H1 (cell line): Measurements from ENCODE around the gene GPR17. TPM values are rescaled to one million over a fixed set of nuclear protein-coding genes. Genes with fewer than 3 reads are reported as not detected.

Experiments
- CTCF ChIA-PET: fragments of 300-600 bp; sonication (Branson Sonifier 250); formaldehyde crosslinking; loops from one replicate; lab custom pipeline; 2021; ENCODE audit not compliant: partially characterized antibody; lab: Charles Lee
- POLR2A ChIA-PET: fragments of 300-600 bp; sonication (Branson Sonifier 250); formaldehyde crosslinking; loops from one replicate; lab custom pipeline; 2021; ENCODE audit warnings: inconsistent platforms; ENCODE audit not compliant: partially characterized antibody; lab: Charles Lee
- DNase-seq, 2 experiments: peaks; one replicate each; pipeline versions ENCODE4 v3.0.0 to v3.0.0-alpha.2; 2010 to 2022; ENCODE audit warnings: low spot score in 2 of 2, low read depth in 1 of 2, mixed read lengths in 1 of 2
- FAIRE-seq: peaks from 2 replicates; lab custom pipeline; 2011; peaks lifted over from hg19 to GRCh38; lab: Jason Lieb, UNC
- H2AFZ ChIP-seq: 2 replicates; pipeline ENCODE4 v1.8.1; 2012; ENCODE audit warnings: low read length, inconsistent platforms
- H2AK5ac ChIP-seq: 2 replicates; pipeline ENCODE4 v1.6.1; 2013; ENCODE audit warnings: low read depth, low read length
- H2BK120ac ChIP-seq: replicated peaks from 2 replicates; pipeline ENCODE3; 2013; ENCODE audit warnings: low read depth, low read length, inconsistent platforms
- H2BK12ac ChIP-seq: 2 replicates; pipeline ENCODE4 v1.6.1; 2013; ENCODE audit warnings: low read depth, low read length
- H2BK15ac ChIP-seq: 2 replicates; pipeline ENCODE4 v1.6.1; 2013; ENCODE audit warnings: low read length
- H2BK20ac ChIP-seq: 2 replicates; pipeline ENCODE4 v1.6.1; 2013; ENCODE audit warnings: low read length
- H2BK5ac ChIP-seq: 2 replicates; pipeline ENCODE4 v1.6.1; 2013; ENCODE audit warnings: low read depth, low read length
- H3K14ac ChIP-seq: 2 replicates; pipeline ENCODE4 v1.6.1; 2013; ENCODE audit warnings: inconsistent platforms; ENCODE audit not compliant: insufficient read length
- H3K18ac ChIP-seq: 2 replicates; pipeline ENCODE4 v1.6.1; 2013; ENCODE audit warnings: low read length; ENCODE audit errors: extremely low read depth
- H3K23ac ChIP-seq: 2 replicates; pipeline ENCODE4 v1.6.1; 2013; ENCODE audit warnings: inconsistent platforms; ENCODE audit not compliant: insufficient read length
- H3K23me2 ChIP-seq: 2 replicates; pipeline ENCODE4 v1.6.1; 2013; ENCODE audit warnings: low read depth, low read length
- H3K27ac ChIP-seq: 2 replicates; pipeline ENCODE4 v1.6.1; 2011; ENCODE audit warnings: low read depth, low read length, inconsistent platforms
- H3K27me3 ChIP-seq, 4 experiments: replicated peaks in 1 of 4; 1 replicate in 1 of 4; 2 replicates in 3 of 4; pipeline versions ENCODE4 v1.6.1 to v1.8.1; 2011 to 2013; ENCODE audit warnings: low read length in 3 of 4, mild to moderate bottlenecking in 3 of 4, inconsistent platforms in 2 of 4, mixed read lengths in 2 of 4, moderate library complexity in 1 of 4; ENCODE audit not compliant: control insufficient read depth in 3 of 4, insufficient read depth in 3 of 4; ENCODE audit errors: extremely low read depth in 1 of 4
- H3K36me3 ChIP-seq, 4 experiments: 2 replicates each; pipeline versions ENCODE4 v1.6.1 to v1.8.1; 2011 to 2013; ENCODE audit warnings: mild to moderate bottlenecking in 4 of 4, low read length in 3 of 4, moderate library complexity in 2 of 4, control low read depth in 1 of 4, inconsistent platforms in 1 of 4; ENCODE audit not compliant: insufficient read depth in 4 of 4, control insufficient read depth in 2 of 4
- H3K4ac ChIP-seq: replicated peaks from 2 replicates; pipeline ENCODE3; 2013; ENCODE audit warnings: low read length, low read depth, mixed read lengths, inconsistent platforms; ENCODE audit not compliant: insufficient read length
- H3K4me1 ChIP-seq, 4 experiments: replicated peaks in 1 of 4; 1 replicate in 1 of 4; 2 replicates in 3 of 4; pipeline versions ENCODE4 v1.6.1 to v1.8.1; 2011 to 2013; ENCODE audit warnings: low read length in 3 of 4, inconsistent platforms in 2 of 4, mixed read lengths in 1 of 4; ENCODE audit not compliant: insufficient read depth in 4 of 4, control insufficient read depth in 3 of 4
- H3K4me2 ChIP-seq, 2 experiments: 2 replicates each; pipeline versions ENCODE4 v1.6.1 to v1.8.1; 2011 to 2013; ENCODE audit warnings: low read depth in 2 of 2, low read length in 2 of 2, control low read depth in 1 of 2, inconsistent platforms in 1 of 2, mild to moderate bottlenecking in 1 of 2; ENCODE audit not compliant: insufficient read depth in 1 of 2
- H3K4me3 ChIP-seq, 4 experiments: fragments of 200-600, 300-600 bp in 1 of 4; sonication (generic), shearing (Covaris generic), sonication (Bioruptor Twin) in 1 of 4; 2 replicates each; pipeline versions ENCODE4 v1.5.1 to v1.8.1; 2011 to 2016; ENCODE audit warnings: low read length in 4 of 4, low read depth in 3 of 4, control low read depth in 2 of 4, inconsistent platforms in 2 of 4, mild to moderate bottlenecking in 2 of 4, mixed read lengths in 1 of 4, moderate library complexity in 1 of 4; ENCODE audit not compliant: insufficient read depth in 2 of 4; ENCODE audit errors: extremely low read depth in 1 of 4
- H3K56ac ChIP-seq: replicated peaks from 2 replicates; pipeline ENCODE3; 2013; ENCODE audit warnings: low read depth, mild to moderate bottlenecking, mixed read lengths, low read length, inconsistent platforms; ENCODE audit not compliant: insufficient read length
- H3K79me1 ChIP-seq: 2 replicates; pipeline ENCODE4 v1.6.1; 2013; ENCODE audit warnings: low read depth, low read length, control low read depth
- H3K79me2 ChIP-seq, 2 experiments: 2 replicates each; pipeline versions ENCODE4 v1.6.1 to v1.8.1; 2012 to 2013; ENCODE audit warnings: low read length in 2 of 2, mild to moderate bottlenecking in 2 of 2, inconsistent platforms in 1 of 2; ENCODE audit not compliant: insufficient read depth in 2 of 2, control insufficient read depth in 1 of 2
- H3K9ac ChIP-seq, 4 experiments: replicated peaks in 1 of 4; 1 replicate in 1 of 4; 2 replicates in 3 of 4; pipeline versions ENCODE4 v1.6.1 to v1.8.1; 2011 to 2013; ENCODE audit warnings: low read depth in 3 of 4, low read length in 3 of 4, control low read depth in 2 of 4, mild to moderate bottlenecking in 2 of 4, moderate library complexity in 2 of 4, inconsistent platforms in 1 of 4; ENCODE audit errors: extremely low read depth in 1 of 4
- H3K9me3 ChIP-seq, 2 experiments: 2 replicates each; pipeline versions ENCODE4 v1.6.1 to v1.8.1; 2012 to 2013; ENCODE audit warnings: mild to moderate bottlenecking in 2 of 2, moderate library complexity in 2 of 2, control low read depth in 1 of 2, inconsistent platforms in 1 of 2, low read depth in 1 of 2, low read length in 1 of 2, mixed read lengths in 1 of 2; ENCODE audit not compliant: insufficient read depth in 2 of 2
- H4K20me1 ChIP-seq, 2 experiments: replicated peaks in 1 of 2; 2 replicates each; pipeline versions ENCODE3 to v1.8.1; 2011 to 2013; ENCODE audit warnings: inconsistent platforms in 2 of 2, low read length in 2 of 2, mild to moderate bottlenecking in 1 of 2; ENCODE audit not compliant: insufficient read depth in 2 of 2, control insufficient read depth in 1 of 2
- H4K5ac ChIP-seq: 2 replicates; pipeline ENCODE4 v1.6.1; 2013; ENCODE audit warnings: low read length, low read depth, mixed read lengths, inconsistent platforms; ENCODE audit not compliant: insufficient read length
- H4K8ac ChIP-seq: 2 replicates; pipeline ENCODE4 v1.8.0; 2013; ENCODE audit warnings: mild to moderate bottlenecking, moderate library complexity, low read length, inconsistent platforms; ENCODE audit not compliant: insufficient read depth; ENCODE audit errors: extremely low read depth
- H4K91ac ChIP-seq: replicated peaks from 2 replicates; pipeline ENCODE3; 2013; ENCODE audit warnings: low read length, mixed read lengths, inconsistent platforms; ENCODE audit not compliant: insufficient read length
- HDAC2 ChIP-seq, 2 experiments: fragments of 300-600 bp in 1 of 2; sonication (generic) in 1 of 2; IDR thresholded peaks; 2 replicates each; pipeline ENCODE4 v1.6.1; 2011 to 2012; ENCODE audit warnings: low read depth in 2 of 2, low read length in 2 of 2, mild to moderate bottlenecking in 2 of 2, moderate library complexity in 2 of 2, borderline replicate concordance in 1 of 2, inconsistent platforms in 1 of 2
- KDM1A ChIP-seq: fragments of 200-600, 300-600 bp; sonication (generic); IDR thresholded peaks from 2 replicates; pipeline ENCODE4 v1.7.1; 2016; ENCODE audit warnings: mild to moderate bottlenecking, low read length, borderline replicate concordance
- PHF8 ChIP-seq: fragments of 200-600 bp; sonication (generic); conservative IDR thresholded peaks from 2 replicates; pipeline ENCODE4 v1.7.1; 2012; ENCODE audit warnings: low read depth, mild to moderate bottlenecking, inconsistent platforms, low read length, moderate library complexity
- SP1 ChIP-seq: IDR thresholded peaks from 2 replicates; pipeline ENCODE4 v1.6.1; 2011; ENCODE audit warnings: low read depth, low read length
- SRF ChIP-seq: IDR thresholded peaks from 2 replicates; pipeline ENCODE4 v1.6.1; 2011; ENCODE audit warnings: mild to moderate bottlenecking, low read depth, low read length, moderate library complexity
- WGBS, 2 experiments: shearing (Covaris generic) in 1 of 2; methylation state at CpG; one replicate each; pipeline versions ENCODE4 v1.1.6 to v1.1.7; 2013 to 2015; ENCODE audit warnings: low lambda C conversion rate in 2 of 2, mixed read lengths in 2 of 2, inconsistent platforms in 1 of 2, low coverage in 1 of 2, missing lambda C conversion rate in 1 of 2; ENCODE audit not compliant: insufficient replicate concordance in 2 of 2, insufficient coverage in 1 of 2, insufficient read length in 1 of 2; ENCODE audit errors: extremely low coverage in 1 of 2, missing lambda C conversion rate in 1 of 2; 5-methylcytosine and 5-hydroxymethylcytosine counted together
- polyA plus RNA-seq, 7 experiments: library from polyadenylated mRNA; depleted of rRNA in 3 of 7; stranded (reverse) in 5 of 7; unstranded in 2 of 7; fragments of >200 nt in 5 of 7; fragments of 200-250 nt in 2 of 7; gene quantifications; 1 replicate in 5 of 7; 2 replicates in 1 of 7; 4 replicates in 1 of 7; pipeline versions ENCODE4 v1.2.1 to v1.2.3, GENCODE V29; 2011 to 2013; ENCODE audit warnings: missing spikeins in 2 of 7, mixed read lengths in 2 of 7
- total RNA-seq: library from RNA; stranded (reverse); fragmentation: NEBNext Ultra II Directional; extraction: Animal tissue kit (Norgen Biotek cat#: 25700); gene quantifications from 2 replicates; pipeline ENCODE4 v1.2.1, GENCODE V29; 2021

Gene GPR17
- total and polyA plus RNA-seq, 2 of the 8 experiments (the other 6 are each of a cell fraction or from before 2014, with no cell fraction given), result 0.03 TPM; not detected in 1

DNA sequence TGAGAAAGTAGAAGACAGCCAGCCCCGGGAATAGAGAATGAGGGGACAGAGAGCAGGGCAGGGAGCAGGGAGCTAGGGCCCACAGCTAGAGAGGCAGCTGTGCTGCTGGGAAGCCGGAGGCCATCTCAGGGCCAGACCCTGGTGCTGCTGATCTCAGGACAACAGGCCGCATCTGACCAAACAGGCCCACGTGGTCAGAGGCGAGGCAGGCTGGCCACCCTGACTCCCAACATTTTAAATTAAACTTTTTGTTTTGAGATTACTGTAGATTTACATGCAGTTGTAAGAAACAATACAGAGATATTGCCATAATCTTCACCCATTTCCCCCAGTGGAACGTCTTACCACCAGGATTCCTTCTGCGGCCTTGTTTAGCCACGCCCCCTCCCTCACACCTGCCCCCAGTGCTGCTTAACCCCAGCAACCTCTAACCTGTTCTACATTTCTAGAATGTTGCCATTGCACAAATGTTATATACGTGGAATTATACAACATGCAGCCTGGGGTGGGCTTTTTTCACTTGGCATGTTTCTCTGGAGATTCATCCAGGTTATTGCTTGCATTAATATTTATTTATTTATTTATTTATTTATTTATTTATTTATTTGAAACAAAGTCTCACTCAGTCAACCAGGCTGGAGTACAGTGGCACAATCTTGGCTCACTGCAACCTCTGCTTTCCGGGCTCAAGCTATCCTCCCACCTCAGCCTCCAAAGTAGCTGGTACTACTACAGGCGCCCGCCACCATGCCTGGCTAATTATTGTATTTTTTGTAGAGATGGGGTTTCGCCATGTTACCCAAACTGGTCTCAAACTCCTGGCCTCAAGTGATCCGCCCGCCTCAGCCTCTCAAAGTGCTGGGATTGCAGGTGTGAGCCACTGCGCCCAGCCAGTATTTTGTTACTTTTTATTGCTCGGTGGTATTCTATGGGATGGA is 48.6 kb upstream of the GPR17 start:
- WGBS, 2 experiments, result 93% methylated on average over 17 of the region's 17 CpGs; no CpG with 5 or more reads in 1 of the 2 experiments
- POLR2A ChIA-PET, result no interaction called here
- FAIRE-seq, result no peak

More for the DNA sequence above, 48.6 kb upstream of the GPR17 start:
- Histone ChIP-seq H2BK20ac (no peak overlapping the region), H3K4ac (no peak overlapping the region), H2BK12ac (no peak overlapping the region), H3K9ac (no peak overlapping the region), H3K4me2 (no peak overlapping the region), H3K9me3 (no peaks in the 10 kb centered on the region), H3K23me2 (no peaks in the 10 kb centered on the region), H4K8ac (no peak overlapping the region), H3K4me1 (no peaks in the 10 kb centered on the region), H3K56ac (no peak overlapping the region), H3K79me2 (no peaks in the 10 kb centered on the region), H3K18ac (no peak overlapping the region), H2BK5ac (no peak overlapping the region), H3K27ac (no peak overlapping the region), H3K23ac (no peak overlapping the region), H3K79me1 (no peaks in the 10 kb centered on the region), H2AFZ (no peak overlapping the region), H4K20me1 (no peaks in the 10 kb centered on the region), H4K5ac (no peak overlapping the region), H2BK15ac (no peak overlapping the region), H3K4me3 (no peak overlapping the region), H2AK5ac (no peak overlapping the region), H3K14ac (no peak overlapping the region), H4K91ac (no peak overlapping the region), H2BK120ac (no peak overlapping the region), H3K27me3 (peaks cover 0 to 2% (median 0%) of the 10 kb centered on the region in 4 experiments; a peak in 1 of 7 replicates), H3K36me3 (no peaks in the 10 kb centered on the region)
- TF ChIP-seq KDM1A (no peak), PHF8 (no peak), HDAC2 (IDR thresholded peaks at IDR 0.05; ENCODE audit: borderline replicate concordance in 1 of 2, low read depth in 2 of 2, low read length in 2 of 2) (no peak), SRF (no peak), SP1 (no peak)
- CTCF ChIA-PET, result interaction anchor here (0.6 kb wide), 1 partner anchor 55 kb away, joined by 3 read pairs; no protein-coding TSS in a partner anchor
- DNase-seq, result no peak
